Frontal cortex (tissue), 4 donors: ENCODE data around the gene RASA3. TPM values are rescaled to one million over a fixed set of nuclear protein-coding genes. Genes with fewer than 3 reads are reported as not detected.
"Not testable (repeated sequence)": the region's sequence is repeated elsewhere in the genome, so short reads cannot be mapped to it uniquely, and the experiment has no call there.

ENCODE experiments used
- DNase-seq, 2 donors: peaks; one replicate each; pipeline ENCODE4 v3.0.0; 2012; ENCODE audit warnings: low spot score in 2 of 2
- FAIRE-seq: peaks from 2 replicates; lab custom pipeline; 2012; peaks lifted over from hg19 to GRCh38; lab: Jason Lieb, UNC
- total RNA-seq: library from RNA; depleted of rRNA; stranded (reverse); fragments of >200 nt; gene quantifications from one replicate; pipeline ENCODE4 v1.2.3, GENCODE V29; 2014
- donor health status: control.
- donor health status: control.
- donor health status: control.

RASA3 gene
- total RNA-seq, 1 donor from 2014 or later, result 12.6 TPM

DNA sequence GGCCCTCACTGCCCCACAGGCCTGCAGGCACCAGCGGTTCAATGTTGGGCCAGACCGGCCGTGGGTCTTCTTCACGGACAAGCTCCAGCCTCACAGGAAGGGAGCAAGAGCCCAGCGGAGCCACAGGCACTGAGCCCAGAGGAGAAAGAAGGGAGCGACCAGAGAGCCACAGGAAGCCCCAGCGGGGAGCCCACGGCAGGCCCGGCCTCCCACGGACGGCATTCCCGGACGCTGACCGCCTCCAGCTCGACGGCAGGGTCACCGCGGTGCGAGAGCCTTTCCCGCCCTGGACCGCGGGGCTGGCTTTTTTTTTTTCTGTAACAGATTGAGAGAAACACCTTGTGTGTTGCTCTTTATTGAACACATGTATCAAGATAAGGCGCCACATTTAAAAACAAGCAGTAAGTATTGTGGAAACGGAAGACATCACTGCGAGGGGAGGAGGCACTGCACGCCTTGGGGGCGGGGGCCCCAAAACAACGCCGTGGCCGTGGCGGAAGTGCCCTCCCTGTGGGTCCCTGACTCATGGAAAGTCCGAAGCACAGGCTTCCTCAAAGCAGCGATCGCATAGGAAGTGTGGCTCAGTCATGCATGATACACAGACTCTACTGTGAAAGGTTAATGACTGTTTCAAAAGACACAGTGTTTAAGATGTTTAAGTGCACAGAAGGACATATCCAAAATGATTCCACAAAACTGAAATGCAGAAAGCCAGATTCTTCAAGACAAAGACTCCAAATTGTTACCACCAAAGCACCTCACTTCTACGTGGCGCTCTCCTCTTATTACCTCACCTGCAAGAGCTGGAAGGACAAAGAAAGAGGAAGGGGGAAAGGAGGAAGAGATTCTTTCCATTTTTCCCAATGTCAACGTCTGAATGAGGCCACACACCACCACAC, 3.5 kb downstream of the RASA3 start:
- DNase-seq, result peak; percentile 60 to 70
- no peak for FAIRE-seq

DNA sequence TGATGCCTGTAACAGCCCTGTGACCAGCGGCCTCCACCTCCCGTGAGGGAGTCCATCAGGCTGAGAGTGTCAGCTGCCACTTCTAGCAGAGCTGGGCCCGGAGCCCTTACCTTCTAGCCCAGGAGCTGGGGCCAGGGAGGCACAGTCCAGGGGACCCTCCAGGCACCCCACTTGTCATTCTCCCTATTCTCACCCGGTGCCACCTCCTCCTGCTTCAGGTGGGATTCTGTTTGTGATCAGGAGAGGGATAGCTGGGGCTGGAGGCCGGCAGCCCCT, 4.1 kb downstream of the RASA3 start:
- FAIRE-seq (no peak), DNase-seq (no peak)

DNA sequence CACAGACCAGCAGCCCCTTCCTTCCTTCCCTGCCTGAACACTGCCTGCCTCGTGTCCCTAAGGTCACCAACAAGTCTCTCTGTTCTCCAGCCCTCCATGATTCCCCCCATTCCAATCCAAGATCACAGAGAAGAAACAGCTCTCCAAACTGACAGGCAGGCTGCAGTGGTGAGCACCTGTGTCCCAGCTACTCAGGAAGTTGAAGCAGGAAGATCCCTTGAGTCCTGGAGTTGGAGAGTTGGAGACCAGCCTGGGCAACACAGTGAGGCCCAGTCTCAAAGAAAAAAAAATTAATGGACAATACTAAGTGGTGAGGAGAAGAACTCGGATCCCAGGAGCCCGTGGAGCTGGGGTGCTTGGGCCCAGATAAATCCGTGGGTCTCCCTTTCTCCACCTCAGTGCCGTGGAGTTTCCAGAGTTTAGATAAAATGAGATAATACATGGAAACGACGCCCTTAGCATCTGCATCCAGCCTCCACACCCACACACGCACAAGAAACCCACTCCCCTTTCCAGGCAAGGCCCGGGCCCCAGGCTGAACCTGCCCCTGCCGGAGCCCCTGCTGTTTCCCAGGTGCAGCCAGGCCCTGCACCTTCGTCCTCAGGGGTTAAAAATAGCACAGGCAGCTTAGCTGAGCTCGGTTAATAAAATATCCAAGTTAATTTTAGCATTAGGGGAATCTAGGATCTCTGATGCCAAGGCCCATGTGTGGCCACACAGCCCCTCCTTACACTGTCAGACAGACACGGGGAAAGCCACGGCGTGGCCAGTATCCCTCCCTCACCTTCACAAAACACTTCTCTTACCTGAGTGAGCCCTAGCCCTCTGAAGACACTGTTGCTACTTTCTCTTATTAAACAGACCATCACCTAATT, 4.7 kb downstream of the RASA3 start:
- FAIRE-seq, result no peak
- DNase-seq, result no peak

DNA sequence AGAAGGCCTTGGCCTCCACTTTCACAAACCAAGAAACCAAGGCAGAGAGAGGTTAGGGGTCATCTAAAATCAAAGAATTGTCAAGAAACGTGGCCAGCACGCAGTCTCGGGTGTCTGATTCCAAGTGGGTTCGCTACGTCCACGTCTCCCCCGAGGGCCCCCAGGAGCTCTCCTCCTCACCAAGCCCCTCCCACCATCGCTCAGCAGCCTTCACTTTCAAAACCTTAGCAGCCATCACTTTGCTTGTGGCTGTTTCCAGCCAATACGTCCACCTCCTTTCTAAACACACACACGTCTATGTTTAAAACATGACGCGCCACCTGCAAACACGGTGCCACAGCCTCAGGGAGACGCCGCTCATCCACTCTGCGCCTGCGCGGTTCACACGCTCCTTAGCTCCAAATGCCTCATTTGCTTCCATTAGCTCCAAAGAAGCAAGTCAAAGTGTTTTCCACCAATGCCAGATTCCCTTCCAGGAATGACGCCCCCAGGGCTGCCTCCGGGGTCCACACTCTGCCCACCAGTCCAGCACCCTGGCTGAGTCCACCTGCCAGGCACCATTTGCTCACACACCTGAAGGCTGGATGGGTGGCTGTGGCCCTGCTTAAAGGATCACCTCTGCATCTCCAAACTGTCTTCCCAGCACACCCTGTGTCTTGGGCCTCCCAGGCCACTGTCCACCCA, 5.5 kb downstream of the RASA3 start:
- FAIRE-seq (no peak), DNase-seq (no peak)

DNA sequence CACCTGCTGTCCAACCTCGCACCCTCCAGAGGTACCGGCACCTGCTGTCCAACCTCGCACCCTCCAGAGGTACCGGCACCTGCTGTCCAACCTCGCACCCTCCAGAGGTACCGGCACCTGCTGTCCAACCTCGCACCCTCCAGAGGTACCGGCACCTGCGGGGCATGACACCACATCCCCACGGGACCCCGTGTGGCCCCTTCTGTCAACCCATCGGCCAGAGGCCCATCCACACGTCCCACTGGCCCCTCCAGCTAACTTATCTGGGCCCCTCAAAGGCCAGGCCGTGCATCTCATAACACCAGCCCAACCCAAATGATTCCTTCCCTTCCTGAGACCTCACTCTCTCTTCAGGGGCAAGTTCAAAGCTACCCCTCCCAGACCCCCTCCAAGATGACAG, 6.3 kb downstream of the RASA3 start:
- DNase-seq, FAIRE-seq: not testable (repeated sequence)

DNA sequence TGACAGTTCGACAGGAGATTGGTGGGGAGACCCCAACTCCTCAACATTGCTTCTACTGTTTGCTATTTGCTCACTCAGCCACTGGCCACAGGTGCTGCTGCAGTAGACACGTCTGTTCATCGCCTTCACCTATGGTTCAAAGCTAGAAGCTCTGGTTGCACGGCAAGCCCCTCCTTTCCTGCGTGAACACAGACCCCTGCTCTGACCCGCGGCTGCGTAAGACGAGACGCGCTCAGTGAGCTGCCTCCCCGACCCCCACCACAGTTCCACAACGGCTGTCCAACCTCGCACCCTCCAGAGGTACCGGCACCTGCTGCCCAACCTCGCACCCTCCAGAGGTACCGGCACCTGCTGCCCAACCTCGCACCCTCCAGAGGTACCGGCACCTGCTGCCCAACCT, 6.8 kb downstream of the RASA3 start:
- no peak for FAIRE-seq
- no peak for DNase-seq

DNA sequence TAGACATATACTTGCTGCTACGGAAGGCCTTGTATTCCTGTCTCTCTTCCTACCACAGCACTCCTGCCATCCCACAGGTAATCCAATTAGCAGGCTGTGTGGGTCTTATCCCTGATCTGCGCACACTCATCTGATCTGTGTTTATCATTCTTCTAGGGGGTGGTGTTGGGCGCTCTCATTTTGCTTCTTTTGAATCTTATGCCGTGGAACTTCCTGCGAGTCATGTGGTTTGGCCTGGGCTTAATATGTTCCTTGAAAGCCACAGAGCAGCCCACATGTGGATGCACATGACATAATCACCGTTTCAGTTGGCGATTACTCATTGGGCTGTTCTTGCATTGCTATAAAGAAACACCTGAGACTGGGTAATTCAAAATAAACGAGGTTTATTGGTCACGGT, 7.5 kb downstream of the RASA3 start:
- FAIRE-seq, result no peak
- DNase-seq, result no peak

DNA sequence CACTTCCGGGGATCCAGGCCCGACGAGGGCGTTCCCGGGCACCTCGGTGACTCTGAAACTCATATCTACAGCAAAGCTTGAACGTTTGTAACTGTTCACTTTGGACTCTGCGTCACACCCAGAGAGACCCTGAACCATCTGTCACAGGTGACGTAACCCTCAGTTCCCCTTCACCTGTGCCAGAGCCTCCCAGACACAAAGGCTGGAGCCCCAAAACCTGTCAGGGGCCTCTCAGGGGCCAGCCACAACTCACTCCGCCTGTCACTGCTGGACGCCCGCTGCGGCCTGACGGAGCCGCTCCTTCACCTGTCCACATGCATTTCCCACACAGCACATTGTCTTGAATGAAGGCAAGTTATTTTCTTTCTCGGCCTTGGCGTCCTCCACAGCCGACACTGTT, 8.0 kb downstream of the RASA3 start:
- DNase-seq (no peak), FAIRE-seq (no peak)

DNA sequence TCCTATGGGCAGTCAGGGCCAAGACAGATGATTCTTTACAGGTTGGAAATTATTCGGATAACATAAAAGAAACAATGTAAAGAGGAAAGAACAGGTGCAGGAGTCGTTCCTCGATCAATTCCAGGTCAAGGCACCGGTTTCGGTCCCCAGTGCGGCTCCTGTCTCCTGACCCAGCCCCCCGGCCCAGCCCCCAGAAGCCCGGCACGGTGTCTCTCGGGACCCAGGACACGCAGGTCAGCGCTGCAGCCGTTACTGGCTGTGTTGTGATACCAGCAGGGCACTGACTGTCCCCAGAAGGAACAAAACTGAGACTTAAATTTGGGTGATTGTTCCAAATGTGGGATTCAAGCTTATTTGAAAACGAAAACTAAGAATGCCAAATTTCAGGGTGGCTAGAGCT, 8.5 kb downstream of the RASA3 start:
- DNase-seq (no peak), FAIRE-seq (no peak)

DNA sequence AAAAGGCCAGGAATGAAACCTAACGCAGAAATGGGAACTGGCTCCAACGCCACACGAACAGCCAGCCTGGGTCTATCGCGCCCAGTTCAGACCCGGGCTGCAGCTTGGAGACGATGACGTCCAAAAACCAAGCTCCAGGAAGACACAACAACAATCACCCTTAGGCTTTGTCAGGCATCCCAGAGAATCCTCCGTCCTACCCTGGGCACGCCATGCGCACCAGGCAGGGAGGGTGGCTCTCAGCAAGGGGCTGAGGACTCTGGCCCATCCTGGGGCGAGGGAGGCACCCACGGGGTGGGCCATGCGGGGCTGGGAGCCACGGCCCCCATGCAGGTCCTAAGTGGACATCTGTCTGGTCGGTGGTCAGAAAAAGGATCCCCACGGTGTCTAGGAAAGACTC, 9.0 kb downstream of the RASA3 start:
- no peak for FAIRE-seq
- no peak for DNase-seq

DNA sequence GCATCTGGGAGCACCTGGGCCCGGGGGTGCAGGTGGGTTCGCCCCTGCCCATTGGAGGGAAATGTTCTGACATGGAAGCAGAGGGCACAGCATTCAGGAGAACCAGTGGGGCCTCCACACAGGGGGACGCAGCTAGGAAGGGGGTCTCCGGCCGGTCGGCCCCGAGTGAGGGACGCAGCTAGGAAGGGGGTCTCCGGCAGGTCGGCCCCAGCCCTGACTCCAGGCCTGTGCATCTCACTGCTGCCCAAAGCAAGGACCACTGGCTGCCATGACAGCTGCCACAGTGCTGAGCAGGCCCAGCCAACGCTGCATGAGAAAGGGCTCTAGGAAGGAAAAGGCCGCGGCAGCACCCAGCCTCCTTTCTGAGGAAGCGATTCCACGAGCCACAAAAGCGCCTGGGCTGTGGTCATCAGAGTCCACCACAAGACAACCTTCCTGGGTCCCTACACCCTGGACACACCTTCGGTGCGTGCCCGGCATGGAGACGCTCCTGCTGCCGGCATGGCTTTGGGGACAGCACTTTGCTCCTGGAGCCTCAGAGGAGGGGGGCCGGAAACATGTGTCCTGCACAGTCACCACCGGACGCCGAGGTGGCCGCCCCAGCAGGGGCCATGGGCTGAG, 9.7 kb downstream of the RASA3 start:
- no peak for DNase-seq
- no peak for FAIRE-seq

DNA sequence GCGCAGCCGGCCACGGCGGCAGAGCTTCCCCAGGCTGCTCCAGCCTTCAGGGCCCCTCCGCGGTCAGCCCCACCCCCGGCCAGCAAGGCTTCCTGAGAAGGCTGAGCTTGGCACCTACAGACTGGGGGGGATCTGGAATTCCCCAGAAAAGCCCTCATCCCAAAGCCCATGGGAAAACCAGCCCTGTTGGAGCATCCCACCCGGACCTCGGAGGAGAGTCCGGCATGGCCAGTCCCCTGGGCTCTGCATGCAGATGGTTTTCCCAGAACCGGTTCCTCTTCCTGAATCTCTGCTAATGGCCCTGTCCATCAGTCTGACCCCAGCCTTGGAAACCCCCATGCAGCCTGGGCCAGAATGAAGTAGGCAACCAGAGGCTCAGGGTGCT, 10.3 kb downstream of the RASA3 start:
- DNase-seq (no peak), FAIRE-seq (no peak)

DNA sequence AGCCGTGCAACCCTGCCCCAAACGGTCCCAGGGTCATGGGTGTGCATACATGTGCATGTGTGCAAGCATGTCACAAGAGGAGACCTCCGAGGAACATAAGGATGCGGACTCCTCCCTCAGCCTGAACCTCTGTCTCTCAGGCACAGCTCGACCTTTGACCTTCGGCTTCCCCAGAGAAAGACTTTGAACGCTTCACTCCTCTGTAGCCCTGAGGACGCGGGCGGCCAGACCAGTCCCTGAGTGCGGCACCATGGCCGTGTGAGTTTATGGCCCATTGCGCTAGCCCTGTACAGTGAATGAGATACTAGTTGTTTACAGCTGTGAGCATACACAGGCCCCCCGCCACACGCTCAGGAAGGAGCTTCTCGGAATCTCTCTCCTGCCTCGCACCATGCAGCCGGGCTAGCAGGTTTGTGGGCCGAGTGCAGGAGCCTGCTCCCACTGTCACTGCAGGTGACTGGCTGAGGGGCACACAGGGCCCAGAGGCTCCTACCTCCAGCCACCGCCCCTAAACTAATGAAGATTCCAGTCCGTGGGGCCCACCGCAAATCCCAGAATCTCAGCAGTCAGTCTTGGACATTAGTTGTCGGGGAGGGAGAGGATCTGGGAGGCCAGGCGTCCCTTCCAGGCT, 10.8 kb downstream of the RASA3 start:
- FAIRE-seq, result no peak
- DNase-seq, result no peak

DNA sequence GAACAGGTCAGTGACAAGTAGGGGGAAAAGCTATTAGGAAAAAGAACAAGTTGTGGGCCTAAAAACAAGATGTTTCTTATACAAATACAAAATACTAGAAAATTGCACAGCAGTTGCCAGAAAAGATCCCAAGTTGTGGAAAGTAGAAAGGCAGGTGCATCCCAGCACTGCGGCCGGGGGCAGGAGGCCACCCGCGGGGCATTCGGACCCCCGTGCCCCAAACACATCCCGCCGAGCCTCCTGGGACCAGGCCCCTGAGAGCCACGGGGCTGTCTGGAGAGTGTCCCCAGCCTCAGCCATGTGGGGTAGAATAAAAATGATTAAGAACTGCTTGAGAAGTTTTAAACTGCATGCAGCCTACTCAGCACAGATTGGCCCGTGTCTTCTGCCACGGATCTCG, 11.4 kb downstream of the RASA3 start:
- DNase-seq, result no peak
- no peak for FAIRE-seq

DNA sequence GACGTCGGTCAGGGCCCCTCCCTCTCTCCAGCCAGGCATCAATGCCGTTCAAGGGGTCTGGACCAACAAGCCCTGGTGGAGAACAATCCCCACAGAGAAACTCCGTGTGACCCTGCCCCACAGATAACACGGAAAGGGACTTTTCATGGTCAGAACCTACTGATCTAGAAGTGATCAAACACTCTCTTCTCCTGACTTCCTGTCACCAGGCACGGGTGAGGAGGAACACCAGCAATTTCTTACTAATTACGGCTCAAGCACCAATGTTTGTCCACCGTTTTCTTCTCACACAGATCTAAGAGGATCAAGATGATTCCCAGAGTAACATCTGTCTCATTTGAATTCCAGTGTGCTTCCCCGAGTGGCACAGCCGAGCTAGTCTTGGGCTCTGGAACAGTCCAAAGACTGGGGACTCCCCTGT, 11.8 kb downstream of the RASA3 start:
- no peak for FAIRE-seq
- no peak for DNase-seq

DNA sequence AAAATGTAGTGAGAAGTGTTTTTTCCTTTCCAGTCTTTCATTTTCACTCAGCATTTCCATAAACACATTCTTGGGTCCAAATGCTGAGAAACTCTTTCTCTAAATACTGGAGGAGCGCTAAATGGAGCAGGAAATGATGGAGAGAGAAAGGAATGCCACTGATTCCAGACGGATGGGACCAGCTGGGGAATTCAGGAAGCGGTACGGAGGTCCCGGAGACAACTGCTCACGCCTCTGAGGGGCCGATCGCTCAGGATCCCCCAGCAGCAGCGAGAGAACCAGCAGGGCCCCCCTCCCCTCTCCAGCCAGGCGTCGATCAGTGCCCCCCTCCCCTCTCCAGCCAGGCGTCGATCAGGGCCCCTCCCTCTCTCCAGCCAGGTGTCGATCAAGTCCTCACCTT, 13.2 kb downstream of the RASA3 start:
- FAIRE-seq (no peak), DNase-seq (no peak)

DNA sequence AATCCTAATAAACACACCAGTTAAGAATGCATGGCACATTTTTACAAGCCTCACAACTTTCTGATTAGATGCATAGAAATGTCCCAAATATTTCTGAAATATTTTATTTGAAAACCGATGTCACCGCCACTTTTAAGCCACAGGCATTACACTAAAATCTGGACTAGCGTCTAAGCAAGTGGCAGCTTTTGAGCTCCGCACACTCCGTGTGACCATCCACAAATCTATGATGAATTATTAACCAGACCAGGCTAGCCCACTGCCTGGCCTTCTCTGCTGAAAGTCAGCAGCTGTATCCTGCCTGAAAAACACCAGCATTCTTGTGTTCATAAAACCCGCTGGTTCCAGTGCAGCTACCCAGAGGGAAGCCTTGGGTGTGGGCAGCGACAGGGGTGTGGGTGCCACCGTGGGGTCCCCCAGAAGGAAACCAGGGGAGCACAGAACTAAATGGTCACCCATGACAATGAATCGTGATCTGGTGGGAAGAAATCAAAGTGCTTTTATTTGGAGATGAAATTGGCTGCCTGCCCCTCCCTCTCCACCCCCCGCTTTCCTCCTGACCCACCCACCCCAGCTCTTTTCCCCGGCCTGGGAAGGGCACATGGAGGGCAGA, 13.8 kb downstream of the RASA3 start:
- DNase-seq (no peak), FAIRE-seq (no peak)

DNA sequence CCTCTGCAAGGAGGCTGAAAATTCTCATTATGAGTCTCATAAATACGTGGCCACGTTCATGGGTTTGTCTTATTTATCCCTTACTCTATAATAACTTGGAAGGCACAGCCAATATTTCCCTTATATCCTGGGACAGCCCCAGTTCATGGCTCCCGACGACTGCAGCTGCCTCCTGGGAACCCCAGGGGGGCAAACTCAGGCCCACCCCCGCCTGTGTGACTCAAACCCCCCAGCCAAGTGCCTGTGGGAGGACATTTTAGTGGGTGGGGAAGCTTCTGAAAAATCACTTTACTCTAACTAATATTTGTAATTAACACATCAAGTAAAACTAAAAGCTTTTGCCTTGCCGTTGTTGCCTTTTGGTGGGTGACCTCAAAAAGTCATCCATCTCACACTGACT, 14.3 kb downstream of the RASA3 start:
- no peak for FAIRE-seq

DNA sequence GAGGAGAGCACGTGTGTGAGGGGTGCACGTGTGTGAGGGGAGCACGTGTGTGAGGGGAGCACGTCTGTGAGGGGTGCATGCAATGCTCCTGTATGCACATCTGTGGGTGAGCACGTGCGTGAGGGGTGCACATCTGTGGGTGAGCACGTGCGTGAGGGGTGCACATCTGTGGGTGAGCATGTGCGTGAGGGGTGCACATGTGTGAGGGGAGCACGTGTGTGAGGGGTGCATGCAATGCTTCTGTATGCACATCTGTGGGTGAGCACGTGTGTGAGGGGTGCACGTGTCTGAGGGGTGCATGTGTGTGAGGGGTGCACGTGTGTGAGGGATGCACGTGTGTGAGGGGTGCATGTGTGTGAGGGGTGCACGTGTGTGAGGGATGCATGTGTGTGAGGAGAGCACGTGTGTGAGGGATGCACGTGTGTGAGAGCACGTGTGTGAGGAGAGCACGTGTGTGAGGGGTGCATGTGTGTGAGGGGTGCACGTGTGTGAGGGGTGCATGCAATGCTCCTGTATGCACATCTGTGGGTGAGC, 15.0 kb downstream of the RASA3 start:
- FAIRE-seq, DNase-seq: not testable (repeated sequence)

More for the DNA sequence above, 14.3 kb downstream of the RASA3 start:
- DNase-seq, result no peak
